ENCODE data around the gene FSTL3.
"Not testable (repeated sequence)": the region's sequence is repeated elsewhere in the genome, so short reads cannot be mapped to it uniquely, and the experiment has no call there.

FSTL3 gene

DNA sequence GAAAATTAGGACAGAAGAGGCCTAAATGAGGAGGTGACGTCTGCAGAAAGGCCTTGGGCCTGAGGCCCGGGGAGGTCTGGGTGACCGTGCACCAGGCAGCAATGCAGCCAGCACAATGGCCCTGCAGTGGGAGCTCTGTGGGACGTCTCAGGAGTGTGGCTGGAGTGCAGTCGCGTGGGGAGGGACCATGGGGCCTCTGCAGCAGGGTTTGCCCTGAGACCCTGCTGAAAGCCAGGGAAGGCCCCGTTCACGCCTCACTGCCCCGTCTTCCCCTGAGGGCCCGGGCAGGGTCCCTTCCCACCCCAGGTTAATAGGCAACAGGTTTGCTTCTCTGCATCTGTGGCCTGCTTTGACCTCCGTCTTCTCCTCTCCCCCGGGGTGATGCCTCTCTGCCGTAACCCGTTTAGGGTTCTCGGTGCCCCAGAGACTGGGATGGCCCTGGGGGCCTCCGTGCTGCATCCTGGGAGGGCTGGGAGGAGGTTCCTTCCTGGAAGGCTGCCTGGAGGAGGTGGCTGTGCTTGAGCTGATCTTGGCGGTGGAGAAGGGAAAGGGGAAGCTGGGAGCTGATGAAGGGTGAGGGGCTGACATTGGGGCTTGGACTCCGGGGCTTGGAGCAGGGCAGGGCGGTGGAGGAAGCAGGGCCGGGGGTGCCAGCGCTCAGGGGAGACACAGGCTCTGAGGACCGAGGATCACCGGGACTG, 42.2 kb downstream of the FSTL3 start:
- no peak for DNase-seq

DNA sequence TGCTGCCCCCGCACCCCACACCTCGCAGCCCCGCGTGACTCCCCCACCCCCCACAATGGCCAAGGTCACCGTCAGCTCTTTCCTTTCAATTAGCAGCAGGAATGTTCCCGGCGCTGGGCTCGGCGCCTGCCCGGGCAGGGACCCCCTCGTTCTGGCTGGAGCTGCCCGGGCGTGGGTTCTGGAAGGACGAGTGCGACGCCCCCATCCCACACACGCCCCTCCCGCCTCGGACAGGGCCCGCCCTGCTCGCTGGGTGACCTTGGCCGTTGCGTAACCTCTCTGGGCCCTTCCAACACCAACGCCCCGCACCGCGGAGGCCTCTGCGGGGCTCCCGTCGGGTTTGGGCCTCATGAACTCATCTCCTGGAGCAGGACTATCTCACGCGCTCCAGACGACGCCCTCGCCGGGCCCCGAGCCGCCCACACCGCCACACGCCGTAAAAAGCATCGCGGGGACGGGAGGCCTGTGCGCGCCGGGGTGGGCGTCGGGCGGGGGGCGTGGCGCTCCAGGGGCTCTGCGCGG, 42.9 kb downstream of the FSTL3 start:
- DNase-seq, result no peak

DNA sequence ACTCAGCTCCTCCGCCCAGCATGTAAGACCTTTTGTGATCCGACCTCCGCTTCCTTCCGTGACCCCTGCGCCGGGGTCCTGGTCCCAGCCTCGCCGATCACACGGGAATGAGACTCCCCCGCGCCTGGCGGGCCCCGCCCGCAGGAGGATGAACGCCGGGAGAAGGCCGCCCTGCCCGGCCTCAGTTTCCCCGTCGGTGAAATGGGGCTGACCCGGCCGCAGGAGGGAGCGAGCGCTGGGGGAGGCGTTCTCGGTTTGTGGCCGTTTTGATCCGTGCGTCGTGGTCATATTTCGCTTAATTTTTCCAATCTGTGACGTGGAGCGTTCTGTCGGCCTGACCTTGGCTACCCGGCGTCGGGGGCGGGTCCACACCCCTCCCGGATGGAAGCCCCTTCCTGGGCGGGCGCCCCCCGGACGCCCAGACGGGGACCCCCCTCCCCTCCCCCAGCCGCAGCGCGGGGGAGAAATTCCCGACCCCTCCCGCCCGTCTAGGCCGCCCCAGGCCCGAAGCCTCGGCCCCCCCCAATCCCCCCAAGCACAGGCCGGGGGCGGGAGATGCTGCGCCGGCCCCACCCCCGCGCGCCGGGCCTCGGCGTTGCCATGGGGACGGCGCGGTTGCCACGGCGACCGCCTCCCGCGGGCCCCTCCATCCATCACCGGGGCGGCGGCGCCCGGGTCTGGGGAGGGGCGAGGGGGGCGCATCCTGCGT, 43.6 kb downstream of the FSTL3 start:
- DNase-seq, result no peak

DNA sequence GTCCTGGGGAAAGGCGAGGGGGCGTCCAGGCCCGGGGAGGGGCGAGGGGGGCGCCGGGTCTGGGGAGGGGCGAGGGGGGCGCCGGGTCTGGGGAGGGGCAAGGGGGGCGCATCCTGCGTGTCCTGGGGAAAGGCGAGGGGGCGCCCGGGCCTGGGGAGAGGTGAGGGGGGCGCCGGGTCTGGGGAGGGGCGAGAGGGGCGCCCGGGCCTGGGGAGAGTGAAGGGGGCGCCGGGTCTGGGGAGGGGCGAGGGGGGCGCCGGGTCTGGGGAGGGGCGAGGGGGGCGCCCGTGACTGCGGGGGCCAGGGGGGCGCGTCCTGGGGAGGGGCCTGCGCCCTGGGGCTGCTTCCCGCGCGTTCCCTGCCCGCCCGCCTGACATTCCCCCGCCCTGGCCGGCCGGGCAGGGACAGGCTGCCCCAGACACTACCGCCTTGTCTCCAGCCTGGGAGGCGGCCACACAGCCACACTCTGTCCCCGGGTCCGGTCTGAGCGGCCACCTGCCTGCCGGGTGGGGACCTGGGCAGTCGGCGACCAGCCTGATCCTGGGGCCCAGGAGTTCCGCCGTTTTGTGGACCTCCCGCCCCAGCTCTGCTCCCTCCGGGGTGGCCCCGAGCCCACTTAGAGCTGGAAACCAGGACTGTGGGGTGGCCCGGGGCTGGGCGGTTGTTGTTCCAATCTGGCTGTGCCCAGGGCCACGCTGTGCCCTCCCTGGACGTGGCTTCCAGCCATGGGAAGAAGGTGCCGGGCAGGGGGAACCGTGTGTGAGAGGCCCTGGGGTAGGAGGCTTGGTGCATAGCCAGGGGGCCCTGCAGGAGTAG, 44.4 kb downstream of the FSTL3 start:
- DNase-seq, result no peak

DNA sequence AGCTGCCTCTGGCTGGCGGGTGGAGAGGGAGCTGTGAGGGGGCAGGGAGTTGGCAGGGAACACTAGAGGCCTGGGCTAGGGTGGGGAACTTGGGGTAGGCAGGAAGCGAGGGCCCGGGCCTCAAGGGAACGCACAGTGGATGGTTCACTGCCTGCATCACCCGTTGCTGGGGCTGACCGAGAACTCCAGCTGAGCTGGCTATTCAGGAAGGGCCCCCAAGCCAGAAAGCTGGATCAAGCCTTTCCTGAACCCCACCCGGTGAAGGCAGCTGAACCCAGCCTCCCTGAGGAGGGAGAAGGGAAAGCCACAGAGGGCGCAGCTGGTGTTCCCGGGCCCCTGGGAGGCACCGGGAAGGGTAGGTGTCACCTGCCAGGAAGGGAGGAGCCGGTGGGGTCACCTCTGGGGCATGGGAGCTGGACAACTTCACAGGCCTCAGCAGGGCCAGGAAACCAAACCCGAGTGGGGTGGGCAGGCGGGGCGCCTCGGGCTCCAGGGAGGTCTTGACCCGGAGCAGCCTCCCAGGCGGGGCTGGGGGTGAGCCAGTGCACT, 46.4 kb downstream of the FSTL3 start:
- DNase-seq, result no peak

DNA sequence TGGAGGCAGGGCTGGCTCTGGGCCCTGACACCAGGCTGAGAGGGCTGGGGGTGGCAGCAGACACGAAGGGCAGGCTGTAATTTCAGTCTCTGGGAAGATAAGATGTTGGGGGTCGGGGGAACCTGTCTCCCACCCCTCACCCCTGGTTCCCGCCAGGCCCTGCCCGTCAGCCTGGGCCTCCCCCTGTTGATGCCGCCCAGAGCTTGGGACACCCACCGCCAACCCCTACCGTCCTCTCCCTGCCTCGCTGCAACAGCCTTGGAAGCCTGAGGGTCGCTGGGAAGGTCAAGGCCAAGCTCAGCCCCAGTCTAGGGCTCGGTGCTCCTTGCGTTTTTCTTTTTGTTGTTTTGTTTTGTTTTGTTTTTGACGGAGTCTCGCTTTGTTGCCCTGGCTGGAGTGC, 47.1 kb downstream of the FSTL3 start:
- no peak for DNase-seq

DNA sequence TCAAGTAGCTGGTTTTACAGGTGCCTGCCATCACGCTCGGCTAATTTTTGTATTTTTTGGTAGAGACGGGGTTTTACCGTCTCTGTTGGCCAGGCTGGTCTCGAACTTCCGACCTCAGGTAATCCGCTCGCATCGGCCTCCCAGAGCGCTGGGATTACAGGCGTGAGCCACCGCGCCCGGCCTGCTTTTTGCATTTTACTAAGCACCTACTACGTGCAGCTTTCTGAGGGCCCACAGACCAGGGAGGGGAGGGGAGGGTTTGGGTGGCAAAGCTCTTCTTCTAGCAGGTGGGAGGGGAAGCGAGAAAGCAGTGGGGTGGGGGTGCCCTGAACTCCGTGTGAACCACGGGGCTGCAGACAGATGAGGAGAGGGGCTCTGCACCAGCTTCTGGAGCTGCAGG, 47.5 kb downstream of the FSTL3 start:
- no peak for DNase-seq

DNA sequence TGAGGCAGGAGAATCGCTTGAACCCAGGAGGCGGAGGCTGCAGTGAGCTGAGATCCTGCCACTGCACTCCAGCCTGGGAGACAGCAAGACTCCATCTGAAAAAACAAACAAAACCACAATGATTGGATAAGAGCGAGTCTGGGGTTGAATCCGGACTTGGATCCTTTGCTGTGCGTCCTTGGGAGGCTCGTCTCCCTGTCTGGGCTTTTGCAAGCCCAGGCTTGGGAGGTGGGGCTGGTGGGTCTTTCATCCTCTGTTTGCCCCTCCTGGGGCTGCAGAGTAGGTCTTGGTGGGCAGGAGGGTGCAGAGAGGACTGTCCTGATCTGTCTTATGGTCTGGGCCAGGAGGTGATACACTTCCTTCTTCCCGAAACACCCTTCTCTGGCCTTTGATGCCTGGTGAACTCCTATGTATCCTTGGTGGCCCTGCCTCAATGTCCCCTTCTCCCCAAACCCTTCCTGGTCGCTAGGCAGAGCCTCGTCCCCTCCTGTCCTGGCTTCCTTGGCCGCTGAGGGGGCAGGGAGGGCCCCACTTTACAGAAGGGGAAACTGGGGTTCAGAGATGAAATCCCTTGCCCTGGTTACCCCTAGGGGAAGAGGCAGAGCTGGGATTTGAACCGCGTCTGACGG, 49.4 kb downstream of the FSTL3 start:
- no peak for DNase-seq

DNA sequence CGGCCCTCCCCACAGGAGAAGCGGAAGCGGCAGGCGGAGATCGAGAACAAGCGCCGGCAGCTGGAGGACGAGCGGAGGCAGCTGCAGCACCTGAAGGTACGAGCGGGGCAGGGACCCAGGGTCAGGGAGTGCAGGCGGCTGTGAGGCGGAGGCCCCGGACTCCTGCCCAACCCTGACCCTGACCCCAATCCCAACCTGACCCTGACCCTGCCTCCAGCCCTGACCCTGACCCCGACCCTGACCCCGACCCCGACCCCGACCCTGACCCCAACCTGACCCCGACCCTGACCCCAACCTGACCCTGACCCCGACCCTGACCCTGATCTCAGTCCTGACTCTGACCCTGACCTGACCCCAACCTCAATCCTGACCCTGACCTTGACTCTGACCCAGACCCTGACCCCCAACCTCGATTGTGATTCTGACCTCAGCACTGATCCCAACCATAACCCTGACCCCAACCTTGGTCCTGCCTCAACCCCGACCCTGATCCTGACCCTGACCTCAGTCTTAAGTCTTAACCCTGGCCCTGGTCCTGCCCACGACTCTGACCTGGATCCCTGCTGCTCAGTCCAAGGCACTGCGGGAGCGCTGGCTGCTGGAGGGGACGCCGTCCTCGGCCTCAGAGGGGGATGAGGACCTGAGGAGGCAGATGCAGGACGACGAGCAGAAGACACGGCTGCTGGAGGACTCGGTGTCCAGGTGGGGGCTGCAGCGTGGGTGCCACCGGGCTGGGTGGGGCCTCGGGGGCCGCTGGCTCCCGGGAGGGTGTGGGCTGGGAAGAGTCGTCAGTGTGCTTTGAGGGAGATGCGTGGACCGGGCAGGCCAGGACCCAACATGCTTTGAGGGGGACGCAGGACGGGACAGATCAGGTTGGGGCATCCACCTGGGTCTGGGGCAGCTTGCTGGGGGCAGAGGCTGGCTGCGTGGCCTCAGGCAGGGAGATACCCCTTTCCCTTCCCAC, 51.1 kb downstream of the FSTL3 start:
- no peak for DNase-seq

DNA sequence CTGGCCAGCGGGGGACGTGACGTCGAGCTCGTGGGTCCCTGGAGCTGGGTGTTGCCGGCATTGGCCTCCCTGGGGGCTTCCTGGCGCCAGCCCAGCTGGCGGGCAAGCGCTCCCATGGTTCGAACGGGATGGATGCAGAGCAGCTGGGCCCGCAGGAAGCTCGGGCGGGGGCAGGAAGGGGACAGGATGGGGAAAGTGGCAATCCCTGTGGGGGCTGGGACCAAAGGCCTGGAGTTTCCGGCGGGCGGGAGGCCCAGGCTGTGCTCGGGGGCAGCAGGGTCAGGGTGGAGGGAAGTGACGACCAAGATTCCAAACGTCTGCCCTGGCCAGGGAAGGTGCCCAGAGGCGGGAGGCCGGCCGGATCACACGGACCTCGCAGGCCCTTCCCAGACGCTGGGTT, 51.8 kb downstream of the FSTL3 start:
- DNase-seq, result no peak

DNA sequence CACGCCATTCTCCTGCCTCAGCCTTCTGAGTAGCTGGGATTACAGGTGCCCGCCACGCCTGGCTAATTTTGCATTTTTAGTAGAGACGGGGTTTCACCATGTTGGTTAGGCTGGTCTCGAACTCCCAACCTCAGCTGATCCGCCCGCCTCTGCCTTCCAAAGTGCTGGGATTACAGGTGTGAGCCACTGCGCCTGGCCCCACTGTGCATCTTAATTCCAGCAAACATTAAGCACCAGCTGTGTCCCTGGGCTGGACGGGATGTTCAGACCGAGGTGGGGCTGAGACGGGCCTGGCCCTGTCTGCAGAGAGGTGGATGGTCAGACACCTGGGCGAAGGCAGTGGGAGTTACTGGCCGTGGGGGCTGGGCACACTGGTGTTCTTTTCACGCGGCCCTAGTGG, 53.4 kb downstream of the FSTL3 start:
- DNase-seq, result not testable (repeated sequence)

DNA sequence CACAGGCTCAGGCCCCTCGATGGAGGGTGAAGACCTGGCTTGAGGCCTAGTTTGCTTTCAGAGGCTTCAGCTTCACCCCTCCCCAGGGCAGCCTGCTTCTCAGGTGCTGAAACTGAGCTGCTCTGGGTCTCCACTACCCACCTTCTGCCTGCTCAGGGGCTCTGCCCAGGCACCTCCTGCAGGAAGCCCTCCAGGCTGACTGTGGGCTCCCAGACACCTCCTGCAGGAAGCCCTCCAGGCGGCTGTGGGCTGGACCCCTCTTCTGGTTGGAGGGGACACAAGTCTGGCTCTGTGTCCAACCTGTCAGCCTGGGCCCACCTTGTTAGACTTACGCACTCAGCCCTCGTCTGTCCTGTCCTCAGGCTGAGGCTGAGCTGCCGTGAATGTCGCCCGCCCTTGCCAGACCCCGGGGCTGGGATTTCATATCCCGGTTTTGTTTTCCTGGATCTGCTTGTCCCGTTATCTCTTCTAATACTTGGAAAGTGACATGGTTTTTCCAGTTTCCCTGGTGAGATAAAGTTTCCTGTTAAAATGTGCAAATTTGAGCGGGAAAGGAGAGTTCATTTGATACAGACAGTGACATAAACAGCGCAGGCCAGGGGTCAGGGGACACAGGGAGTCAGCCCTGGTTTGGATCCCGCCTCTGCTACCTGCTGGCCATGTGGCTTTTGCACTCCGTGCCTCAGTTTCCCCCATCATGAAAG, 53.9 kb downstream of the FSTL3 start:
- DNase-seq, result no peak

DNA sequence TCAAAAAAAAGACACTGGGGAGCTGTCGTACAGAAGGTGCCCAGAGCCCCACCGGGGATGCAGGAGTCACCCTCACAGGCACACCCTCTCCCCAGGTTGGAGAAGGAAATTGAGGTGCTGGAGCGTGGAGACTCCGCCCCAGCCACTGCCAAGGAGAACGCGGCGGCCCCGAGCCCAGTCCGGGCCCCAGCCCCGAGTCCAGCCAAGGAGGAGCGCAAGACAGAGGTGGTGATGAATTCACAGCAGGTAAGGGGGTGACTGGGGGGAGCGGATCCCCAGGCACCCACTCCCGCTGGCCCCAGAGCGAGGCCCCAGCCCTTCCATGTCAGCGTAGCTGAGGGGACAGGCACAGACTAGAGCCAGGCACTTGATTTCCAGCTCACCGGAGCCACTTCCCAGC, 54.8 kb downstream of the FSTL3 start:
- DNase-seq, result no peak

DNA sequence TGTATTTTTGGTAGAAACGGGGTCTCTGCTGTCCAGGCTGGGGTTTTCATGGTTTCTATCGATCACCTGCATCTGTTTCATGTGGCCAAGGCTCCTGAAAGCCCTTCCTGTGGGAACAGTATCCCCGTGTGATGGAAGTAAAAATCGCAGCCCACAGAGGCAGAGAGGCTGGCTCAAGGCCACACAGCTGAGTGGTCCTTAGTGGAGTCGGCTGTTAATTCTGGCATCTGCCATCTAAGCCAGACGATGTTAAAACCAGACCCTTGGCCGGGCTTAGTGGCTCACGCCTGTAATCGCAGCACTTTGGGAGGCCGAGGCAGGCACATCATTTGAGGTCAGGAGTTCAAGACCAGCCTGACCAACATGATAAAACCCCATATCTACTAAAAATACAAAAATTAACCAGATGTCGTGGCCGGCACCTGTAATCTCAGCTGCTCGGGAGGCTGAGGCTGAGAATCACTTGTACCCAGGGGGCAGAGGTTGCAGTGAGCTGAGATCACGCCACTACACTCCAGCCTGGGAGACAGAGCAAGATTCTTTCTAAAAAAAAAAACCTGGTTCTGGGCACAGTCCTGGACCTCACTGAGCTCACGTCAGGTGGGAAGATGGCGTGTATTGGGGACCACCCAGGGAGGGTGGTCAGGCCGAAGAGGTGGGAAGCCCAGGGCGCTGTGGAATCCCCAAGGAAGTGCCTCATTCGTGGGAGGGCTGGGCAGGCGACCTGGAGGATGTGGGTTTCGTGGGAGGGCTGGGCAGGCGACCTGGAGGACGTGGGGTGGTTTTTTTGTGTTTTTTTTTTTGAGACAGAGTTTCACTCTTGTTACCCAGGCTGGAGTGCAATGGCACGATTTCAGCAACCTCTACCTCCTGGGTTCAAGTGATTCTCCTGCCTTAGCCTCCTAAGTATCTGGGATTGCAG, 56.2 kb downstream of the FSTL3 start:
- DNase-seq, result no peak

Data from NCI-H524 treated with DMSO at 0.1 percent for 48 hours (cell line).